ENCODE results near the gene SLC39A11. TPM values are rescaled to one million over a fixed set of nuclear protein-coding genes. Genes with fewer than 3 reads are reported as not detected.

SLC39A11 gene
- total and polyA plus RNA-seq, 4 donors = 18.9 to 44.9 (median 28.2) TPM

DNA sequence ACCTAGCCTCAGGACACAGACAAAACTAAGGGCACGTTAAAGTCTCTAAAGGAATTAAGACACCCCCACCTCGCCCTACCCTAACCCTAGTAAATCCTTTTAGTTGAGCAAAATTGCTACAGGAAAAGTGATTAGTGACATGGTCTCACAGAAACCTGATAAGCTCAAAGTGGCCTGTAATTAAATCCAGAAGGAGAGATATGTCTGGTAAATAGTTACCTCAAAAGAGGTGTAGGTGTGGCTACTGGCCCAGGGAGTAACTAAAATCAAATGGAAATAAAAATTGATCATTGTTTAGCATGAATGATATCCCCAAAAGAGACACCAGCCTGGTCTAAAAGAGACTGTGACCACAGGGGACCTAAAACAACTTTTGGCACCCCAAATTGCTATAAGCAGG, 168.3 kb downstream of the SLC39A11 start:
- peaks cover 0 to 6% (median 0%) of the 10 kb centered on the region in 4 donors for H3K4me1 ChIP-seq (ENCODE audit: control insufficient read depth in 4 of 4, insufficient read depth in 4 of 4, low read length in 3 of 4)
- TF ChIP-seq RXRA (IDR thresholded peaks at IDR 0.05) (no peak), FOXA2 (IDR thresholded peaks at IDR 0.05) (no peak), GABPA (IDR thresholded peaks at IDR 0.05 in 1 of 2, conservative IDR thresholded peaks at IDR 0.05 in 1 of 2) (no peak), HNF4G (IDR thresholded peaks at IDR 0.05) (no peak), YY1 (IDR thresholded peaks at IDR 0.05) (no peak), SP1 (IDR thresholded peaks at IDR 0.05) (no peak)
- TF ChIP-seq, protein P1, sequence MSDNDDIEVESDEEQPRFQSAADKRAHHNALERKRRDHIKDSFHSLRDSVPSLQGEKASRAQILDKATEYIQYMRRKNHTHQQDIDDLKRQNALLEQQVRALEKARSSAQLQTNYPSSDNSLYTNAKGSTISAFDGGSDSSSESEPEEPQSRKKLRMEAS (IDR thresholded peaks at IDR 0.05) = no peak
- TF ChIP-seq, protein P2, sequence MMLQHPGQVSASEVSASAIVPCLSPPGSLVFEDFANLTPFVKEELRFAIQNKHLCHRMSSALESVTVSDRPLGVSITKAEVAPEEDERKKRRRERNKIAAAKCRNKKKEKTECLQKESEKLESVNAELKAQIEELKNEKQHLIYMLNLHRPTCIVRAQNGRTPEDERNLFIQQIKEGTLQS (IDR thresholded peaks at IDR 0.05) = no peak
- TF ChIP-seq, protein P3, sequence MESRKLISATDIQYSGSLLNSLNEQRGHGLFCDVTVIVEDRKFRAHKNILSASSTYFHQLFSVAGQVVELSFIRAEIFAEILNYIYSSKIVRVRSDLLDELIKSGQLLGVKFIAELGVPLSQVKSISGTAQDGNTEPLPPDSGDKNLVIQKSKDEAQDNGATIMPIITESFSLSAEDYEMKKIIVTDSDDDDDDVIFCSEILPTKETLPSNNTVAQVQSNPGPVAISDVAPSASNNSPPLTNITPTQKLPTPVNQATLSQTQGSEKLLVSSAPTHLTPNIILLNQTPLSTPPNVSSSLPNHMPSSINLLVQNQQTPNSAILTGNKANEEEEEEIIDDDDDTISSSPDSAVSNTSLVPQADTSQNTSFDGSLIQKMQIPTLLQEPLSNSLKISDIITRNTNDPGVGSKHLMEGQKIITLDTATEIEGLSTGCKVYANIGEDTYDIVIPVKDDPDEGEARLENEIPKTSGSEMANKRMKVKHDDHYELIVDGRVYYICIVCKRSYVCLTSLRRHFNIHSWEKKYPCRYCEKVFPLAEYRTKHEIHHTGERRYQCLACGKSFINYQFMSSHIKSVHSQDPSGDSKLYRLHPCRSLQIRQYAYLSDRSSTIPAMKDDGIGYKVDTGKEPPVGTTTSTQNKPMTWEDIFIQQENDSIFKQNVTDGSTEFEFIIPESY (IDR thresholded peaks at IDR 0.05) = no peak
- H3K9ac ChIP-seq (ENCODE audit: low read depth in 1 of 2, low read length in 2 of 2) = no peak overlapping the region
- no peaks in the 10 kb centered on the region for H3K9me3 ChIP-seq (ENCODE audit: control insufficient read depth in 4 of 4, low read length in 3 of 4)
- WGBS = 94% methylated on average over 2 of the region's 2 CpGs
- no peak for DNase-seq (ENCODE audit: low spot score)
- no peak overlapping the region for H3K27ac ChIP-seq (ENCODE audit: low read depth in 1 of 2, low read length in 2 of 2)
- H3K4me3 ChIP-seq (ENCODE audit: low read depth in 1 of 3, low read length in 3 of 3) = no peak overlapping the region
- no peaks in the 10 kb centered on the region for H3K27me3 ChIP-seq (ENCODE audit: control insufficient read depth in 4 of 4, insufficient read depth in 4 of 4, low read length in 3 of 4)
- no peaks in the 10 kb centered on the region for H3K36me3 ChIP-seq (ENCODE audit: control insufficient read depth in 4 of 4, insufficient read depth in 3 of 4, low read depth in 1 of 4, low read length in 3 of 4)

DNA sequence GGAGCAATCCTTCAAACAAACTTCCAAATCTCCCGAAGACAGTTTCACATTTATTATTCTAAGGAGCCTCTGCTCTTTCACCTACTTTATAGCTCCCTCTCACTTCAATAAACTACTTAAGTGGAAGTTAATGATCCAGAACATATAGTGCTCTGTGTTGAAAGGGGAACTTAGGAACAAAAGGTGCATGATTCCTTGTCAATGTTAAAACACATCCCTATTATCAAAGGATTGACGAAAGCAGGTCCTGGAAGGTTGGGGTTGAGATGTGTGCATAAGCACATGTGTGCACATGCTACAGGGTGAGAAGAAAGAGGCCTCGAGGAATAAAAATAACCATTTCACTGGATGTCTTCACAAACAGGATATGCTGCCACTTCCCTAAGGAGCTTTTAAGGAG, 170.3 kb downstream of the SLC39A11 start:
- H3K27me3 ChIP-seq (ENCODE audit: control insufficient read depth in 4 of 4, insufficient read depth in 4 of 4, low read length in 3 of 4) = no peaks in the 10 kb centered on the region
- DNase-seq (ENCODE audit: low spot score) = no peak
- no peak overlapping the region for H3K27ac ChIP-seq (ENCODE audit: low read depth in 1 of 2, low read length in 2 of 2)
- no peak for TF ChIP-seq TAF1 (conservative IDR thresholded peaks at IDR 0.05)
- no peak for TF ChIP-seq SP1 (IDR thresholded peaks at IDR 0.05)
- TF ChIP-seq EGR1 (IDR thresholded peaks at IDR 0.05; ENCODE audit: low read depth in 2 of 2) = no peak
- H3K9ac ChIP-seq (ENCODE audit: low read depth in 1 of 2, low read length in 2 of 2) = no peak overlapping the region
- WGBS = 82% methylated on average over 3 of the region's 3 CpGs
- H3K9me3 ChIP-seq (ENCODE audit: control insufficient read depth in 4 of 4, low read length in 3 of 4) = no peaks in the 10 kb centered on the region
- H3K4me3 ChIP-seq (ENCODE audit: low read depth in 1 of 3, low read length in 3 of 3) = no peak overlapping the region
- H3K36me3 ChIP-seq (ENCODE audit: control insufficient read depth in 4 of 4, insufficient read depth in 3 of 4, low read depth in 1 of 4, low read length in 3 of 4) = no peaks in the 10 kb centered on the region
- H3K4me1 ChIP-seq (ENCODE audit: control insufficient read depth in 4 of 4, insufficient read depth in 4 of 4, low read length in 3 of 4) = no peaks in the 10 kb centered on the region

DNA sequence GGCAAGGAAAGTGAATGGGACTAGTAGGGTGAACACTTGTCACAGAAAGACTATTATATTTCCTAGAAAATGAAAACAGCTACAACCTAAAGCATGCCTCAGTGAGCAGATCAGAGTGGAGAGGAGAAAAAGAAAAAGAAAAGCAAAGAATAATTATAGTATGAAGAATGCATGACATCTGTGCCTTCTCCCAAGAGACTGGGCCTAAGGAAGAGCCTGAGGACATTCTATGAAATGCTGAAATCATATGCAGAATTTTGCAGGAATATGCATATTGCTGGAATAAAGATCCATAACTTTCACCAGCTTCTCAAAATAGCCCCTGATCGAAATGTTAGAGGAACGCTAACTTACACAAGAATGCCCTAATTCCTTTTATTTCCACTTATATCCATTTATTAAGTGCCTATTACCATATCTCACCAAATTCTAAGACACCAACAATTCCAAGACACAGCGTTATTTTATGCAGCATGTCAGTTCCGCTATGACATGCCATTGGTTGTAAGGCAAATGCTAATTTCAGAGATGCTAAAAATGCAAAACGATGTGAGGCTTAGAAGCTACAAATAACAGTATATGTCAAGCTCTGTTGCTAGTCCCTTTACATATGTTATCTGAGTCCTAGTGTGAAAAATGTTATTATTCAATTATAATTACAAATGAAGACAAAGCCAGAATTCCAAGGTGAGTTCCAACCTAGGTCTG, 171.0 kb downstream of the SLC39A11 start:
- H3K4me1 ChIP-seq (ENCODE audit: control insufficient read depth in 4 of 4, insufficient read depth in 4 of 4, low read length in 3 of 4) = no peaks in the 10 kb centered on the region
- H3K36me3 ChIP-seq (ENCODE audit: control insufficient read depth in 4 of 4, insufficient read depth in 3 of 4, low read depth in 1 of 4, low read length in 3 of 4) = no peaks in the 10 kb centered on the region
- H3K9ac ChIP-seq (ENCODE audit: low read depth in 1 of 2, low read length in 2 of 2) = no peak overlapping the region
- H3K4me3 ChIP-seq (ENCODE audit: low read depth in 1 of 3, low read length in 3 of 3) = no peak overlapping the region
- no peaks in the 10 kb centered on the region for H3K9me3 ChIP-seq (ENCODE audit: control insufficient read depth in 4 of 4, low read length in 3 of 4)
- WGBS = 97% methylated on average over 5 of the region's 5 CpGs
- H3K27ac ChIP-seq (ENCODE audit: low read depth in 1 of 2, low read length in 2 of 2) = no peak overlapping the region
- DNase-seq (ENCODE audit: low spot score) = no peak
- no peaks in the 10 kb centered on the region for H3K27me3 ChIP-seq (ENCODE audit: control insufficient read depth in 4 of 4, insufficient read depth in 4 of 4, low read length in 3 of 4)
- TF ChIP-seq, protein P1 (IDR thresholded peaks at IDR 0.05) = no peak
- TF ChIP-seq, protein P2 (IDR thresholded peaks at IDR 0.05) = no peak
- no peak for TF ChIP-seq YY1 (IDR thresholded peaks at IDR 0.05)
- no peak for TF ChIP-seq GABPA (IDR thresholded peaks at IDR 0.05 in 1 of 2, conservative IDR thresholded peaks at IDR 0.05 in 1 of 2)
- TF ChIP-seq, protein P4, sequence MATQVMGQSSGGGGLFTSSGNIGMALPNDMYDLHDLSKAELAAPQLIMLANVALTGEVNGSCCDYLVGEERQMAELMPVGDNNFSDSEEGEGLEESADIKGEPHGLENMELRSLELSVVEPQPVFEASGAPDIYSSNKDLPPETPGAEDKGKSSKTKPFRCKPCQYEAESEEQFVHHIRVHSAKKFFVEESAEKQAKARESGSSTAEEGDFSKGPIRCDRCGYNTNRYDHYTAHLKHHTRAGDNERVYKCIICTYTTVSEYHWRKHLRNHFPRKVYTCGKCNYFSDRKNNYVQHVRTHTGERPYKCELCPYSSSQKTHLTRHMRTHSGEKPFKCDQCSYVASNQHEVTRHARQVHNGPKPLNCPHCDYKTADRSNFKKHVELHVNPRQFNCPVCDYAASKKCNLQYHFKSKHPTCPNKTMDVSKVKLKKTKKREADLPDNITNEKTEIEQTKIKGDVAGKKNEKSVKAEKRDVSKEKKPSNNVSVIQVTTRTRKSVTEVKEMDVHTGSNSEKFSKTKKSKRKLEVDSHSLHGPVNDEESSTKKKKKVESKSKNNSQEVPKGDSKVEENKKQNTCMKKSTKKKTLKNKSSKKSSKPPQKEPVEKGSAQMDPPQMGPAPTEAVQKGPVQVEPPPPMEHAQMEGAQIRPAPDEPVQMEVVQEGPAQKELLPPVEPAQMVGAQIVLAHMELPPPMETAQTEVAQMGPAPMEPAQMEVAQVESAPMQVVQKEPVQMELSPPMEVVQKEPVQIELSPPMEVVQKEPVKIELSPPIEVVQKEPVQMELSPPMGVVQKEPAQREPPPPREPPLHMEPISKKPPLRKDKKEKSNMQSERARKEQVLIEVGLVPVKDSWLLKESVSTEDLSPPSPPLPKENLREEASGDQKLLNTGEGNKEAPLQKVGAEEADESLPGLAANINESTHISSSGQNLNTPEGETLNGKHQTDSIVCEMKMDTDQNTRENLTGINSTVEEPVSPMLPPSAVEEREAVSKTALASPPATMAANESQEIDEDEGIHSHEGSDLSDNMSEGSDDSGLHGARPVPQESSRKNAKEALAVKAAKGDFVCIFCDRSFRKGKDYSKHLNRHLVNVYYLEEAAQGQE (IDR thresholded peaks at IDR 0.05) = no peak
- no peak for TF ChIP-seq HNF4A (conservative IDR thresholded peaks at IDR 0.05)
- no peak for TF ChIP-seq FOXA2 (IDR thresholded peaks at IDR 0.05)
- no peak for TF ChIP-seq SP1 (IDR thresholded peaks at IDR 0.05)
- TF ChIP-seq JUND (IDR thresholded peaks at IDR 0.05) = no peak
- no peak for TF ChIP-seq TAF1 (conservative IDR thresholded peaks at IDR 0.05)
- TF ChIP-seq NR2F2 (IDR thresholded peaks at IDR 0.05) = no peak
- TF ChIP-seq EGR1 (IDR thresholded peaks at IDR 0.05; ENCODE audit: low read depth in 2 of 2) = no peak
